ENCODE data around the gene BPGM.

Gene BPGM

GRCh38 chr7:134646425-134647305 lies at the start of gene BPGM:
Gene BPGM (plus strand): TSS chr7:134646853. CDS start chr7:134661508, 14,655 bp downstream.
- Histone ChIP-seq H3K27me3 (ENCODE audit: control insufficient read depth, insufficient read depth, low read length) (no peaks in the 10 kb centered on the region), H3K9ac (peak within 1 kb of the TSS; percentile 47), H3K4me2 (ENCODE audit: low read length) (peak within 1 kb of the TSS; percentile 95), H2AFZ (peak within 1 kb of the TSS; percentile 91), H3K9me3 (ENCODE audit: control insufficient read depth, low read length) (no peaks in the 10 kb centered on the region), H3K4me1 (peaks cover 10% of the 10 kb centered on the region), H3K79me2 (peaks cover 29% of the 10 kb centered on the region), H3K36me3 (ENCODE audit: control insufficient read depth, insufficient read depth, low read length) (no peaks in the 10 kb centered on the region), H3K27ac (peak within 1 kb of the TSS; percentile 69), H3K4me3 (ENCODE audit: low read depth, low read length) (peak within 1 kb of the TSS; percentile 97)
- TF ChIP-seq CTCF (IDR thresholded peaks at IDR 0.05), result no peak

- no peak for TF ChIP-seq CTCF (IDR thresholded peaks at IDR 0.05)
- Histone ChIP-seq H2AFZ (no peak overlapping the region), H3K4me2 (ENCODE audit: low read length) (no peak overlapping the region), H3K4me1 (no peaks in the 10 kb centered on the region), H3K27ac (no peak overlapping the region), H3K9me3 (ENCODE audit: control insufficient read depth, low read length) (no peaks in the 10 kb centered on the region), H3K79me2 (no peaks in the 10 kb centered on the region), H3K9ac (no peak overlapping the region), H3K4me3 (ENCODE audit: low read depth, low read length) (no peak overlapping the region), H3K36me3 (ENCODE audit: control insufficient read depth, insufficient read depth, low read length) (no peaks in the 10 kb centered on the region), H3K27me3 (ENCODE audit: control insufficient read depth, insufficient read depth, low read length) (no peaks in the 10 kb centered on the region)
Measured at GRCh38 chr7:134599371-134599770, 47.3 kb upstream of the BPGM start.

- Histone ChIP-seq H3K27me3 (ENCODE audit: control insufficient read depth, insufficient read depth, low read length) (no peaks in the 10 kb centered on the region), H3K79me2 (no peaks in the 10 kb centered on the region), H3K9me3 (ENCODE audit: control insufficient read depth, low read length) (no peaks in the 10 kb centered on the region), H3K9ac (no peak overlapping the region), H3K4me3 (ENCODE audit: low read depth, low read length) (no peak overlapping the region), H3K4me1 (peaks cover 2% of the 10 kb centered on the region), H2AFZ (no peak overlapping the region), H3K4me2 (ENCODE audit: low read length) (no peak overlapping the region), H3K36me3 (ENCODE audit: control insufficient read depth, insufficient read depth, low read length) (no peaks in the 10 kb centered on the region), H3K27ac (no peak overlapping the region)
- TF ChIP-seq CTCF (IDR thresholded peaks at IDR 0.05), result no peak
Measured at GRCh38 chr7:134601459-134601858, 45.2 kb upstream of the BPGM start.

- Histone ChIP-seq H3K4me2 (ENCODE audit: low read length) (no peak overlapping the region), H3K9me3 (ENCODE audit: control insufficient read depth, low read length) (no peaks in the 10 kb centered on the region), H3K4me3 (ENCODE audit: low read depth, low read length) (no peak overlapping the region), H3K27me3 (ENCODE audit: control insufficient read depth, insufficient read depth, low read length) (no peaks in the 10 kb centered on the region), H2AFZ (no peak overlapping the region), H3K79me2 (no peaks in the 10 kb centered on the region), H3K9ac (no peak overlapping the region), H3K36me3 (ENCODE audit: control insufficient read depth, insufficient read depth, low read length) (no peaks in the 10 kb centered on the region), H3K4me1 (peaks cover 2% of the 10 kb centered on the region), H3K27ac (no peak overlapping the region)
- TF ChIP-seq CTCF (IDR thresholded peaks at IDR 0.05), result no peak
Measured at GRCh38 chr7:134602881-134603451, 43.7 kb upstream of the BPGM start.
